Neural progenitor cell (in vitro differentiated cells): Measurements from ENCODE around the gene TNK2. TPM values are rescaled to one million over a fixed set of nuclear protein-coding genes. Genes with fewer than 3 reads are reported as not detected.

ENCODE experiments used
- DNase-seq: peaks from one replicate; pipeline ENCODE4 v3.0.0-alpha.2; 2016; ENCODE audit warnings: low spot score
- H2AFZ ChIP-seq: fragments of 200-600 bp; sonication (generic); replicated peaks from 2 replicates; pipeline ENCODE4 v1.6.1; 2016; ENCODE audit warnings: antibody characterized with exemption
- H3F3A ChIP-seq: fragments of 200-600 bp; sonication (generic); 2 replicates; pipeline ENCODE4 v1.6.1; 2016; ENCODE audit warnings: antibody characterized with exemption, low read depth
- H3K27ac ChIP-seq: fragments of 200-600 bp; sonication (generic); 2 replicates; pipeline ENCODE4 v1.5.1; 2016; ENCODE audit warnings: mild to moderate bottlenecking
- H3K27me3 ChIP-seq: fragments of 200-600 bp; sonication (generic); 2 replicates; pipeline ENCODE4 v1.6.1; 2016; ENCODE audit warnings: mild to moderate bottlenecking, moderate library complexity
- H3K36me3 ChIP-seq: fragments of 200-600 bp; sonication (generic); 2 replicates; pipeline ENCODE4 v1.5.1; 2016
- H3K4me1 ChIP-seq: fragments of 200-600 bp; sonication (generic); 2 replicates; pipeline ENCODE4 v1.6.1; 2016; ENCODE audit warnings: mixed run types
- H3K4me2 ChIP-seq: fragments of 200-600 bp; sonication (generic); 2 replicates; pipeline ENCODE4 v1.6.1; 2016
- H3K4me3 ChIP-seq: fragments of 200-600 bp; sonication (generic); 2 replicates; pipeline ENCODE4 v1.5.1; 2016
- H3K79me2 ChIP-seq: fragments of 200-600 bp; sonication (generic); 2 replicates; pipeline ENCODE4 v1.6.1; 2016; ENCODE audit warnings: low read depth
- H3K9ac ChIP-seq: fragments of 200-600 bp; sonication (generic); 2 replicates; pipeline ENCODE4 v1.6.1; 2016
- H3K9me3 ChIP-seq: fragments of 200-600 bp; sonication (generic); 2 replicates; pipeline ENCODE4 v1.5.1; 2016; ENCODE audit warnings: low read depth
- H4K20me1 ChIP-seq: fragments of 200-600 bp; sonication (generic); 2 replicates; pipeline ENCODE4 v1.6.1; 2016; ENCODE audit warnings: low read depth
- H3K27ac Mint-ChIP-seq: 3 replicates; pipeline ENCODE4 v1.8.0; 2021; ENCODE audit warnings: mixed read lengths
- H3K27me3 Mint-ChIP-seq: 2 replicates; pipeline ENCODE4 v1.8.0; 2022; ENCODE audit warnings: low read depth, mild to moderate bottlenecking, inconsistent platforms, moderate library complexity, mixed read lengths; ENCODE audit not compliant: insufficient read depth
- H3K36me3 Mint-ChIP-seq: 3 replicates; pipeline ENCODE4 v1.8.0; 2021; ENCODE audit warnings: mixed read lengths
- H3K4me1 Mint-ChIP-seq: 3 replicates; pipeline ENCODE4 v1.8.0; 2021; ENCODE audit warnings: mixed read lengths
- H3K4me3 Mint-ChIP-seq: 3 replicates; pipeline ENCODE4 v1.8.0; 2021; ENCODE audit warnings: mild to moderate bottlenecking, moderate library complexity, mixed read lengths
- H3K9me3 Mint-ChIP-seq: 3 replicates; pipeline ENCODE4 v1.8.0; 2020; ENCODE audit warnings: mixed read lengths
- CTCF ChIP-seq: fragments of 200-600 bp; sonication (generic); IDR thresholded peaks from 2 replicates; pipeline ENCODE4 v1.5.1; 2017; ENCODE audit warnings: antibody characterized with exemption, mild to moderate bottlenecking
- EZH2 ChIP-seq: fragments of 200-600 bp; sonication (generic); IDR thresholded peaks from 2 replicates; pipeline ENCODE4 v1.6.1; 2017; ENCODE audit warnings: antibody characterized with exemption, mild to moderate bottlenecking, moderate library complexity
- EZH2phosphoT487 ChIP-seq: fragments of 200-600 bp; sonication (generic); IDR thresholded peaks from 2 replicates; pipeline ENCODE4 v1.6.1; 2017; ENCODE audit warnings: antibody characterized with exemption
- total RNA-seq: library from RNA; depleted of rRNA; stranded (reverse); fragments of >200 nt; gene quantifications from 2 replicates; pipeline ENCODE4 v1.2.3, GENCODE V29; 2015; ENCODE audit warnings: low replicate concordance

TNK2 gene
- total RNA-seq, 1 donor from 2014 or later: 5.4 TPM

DNA sequence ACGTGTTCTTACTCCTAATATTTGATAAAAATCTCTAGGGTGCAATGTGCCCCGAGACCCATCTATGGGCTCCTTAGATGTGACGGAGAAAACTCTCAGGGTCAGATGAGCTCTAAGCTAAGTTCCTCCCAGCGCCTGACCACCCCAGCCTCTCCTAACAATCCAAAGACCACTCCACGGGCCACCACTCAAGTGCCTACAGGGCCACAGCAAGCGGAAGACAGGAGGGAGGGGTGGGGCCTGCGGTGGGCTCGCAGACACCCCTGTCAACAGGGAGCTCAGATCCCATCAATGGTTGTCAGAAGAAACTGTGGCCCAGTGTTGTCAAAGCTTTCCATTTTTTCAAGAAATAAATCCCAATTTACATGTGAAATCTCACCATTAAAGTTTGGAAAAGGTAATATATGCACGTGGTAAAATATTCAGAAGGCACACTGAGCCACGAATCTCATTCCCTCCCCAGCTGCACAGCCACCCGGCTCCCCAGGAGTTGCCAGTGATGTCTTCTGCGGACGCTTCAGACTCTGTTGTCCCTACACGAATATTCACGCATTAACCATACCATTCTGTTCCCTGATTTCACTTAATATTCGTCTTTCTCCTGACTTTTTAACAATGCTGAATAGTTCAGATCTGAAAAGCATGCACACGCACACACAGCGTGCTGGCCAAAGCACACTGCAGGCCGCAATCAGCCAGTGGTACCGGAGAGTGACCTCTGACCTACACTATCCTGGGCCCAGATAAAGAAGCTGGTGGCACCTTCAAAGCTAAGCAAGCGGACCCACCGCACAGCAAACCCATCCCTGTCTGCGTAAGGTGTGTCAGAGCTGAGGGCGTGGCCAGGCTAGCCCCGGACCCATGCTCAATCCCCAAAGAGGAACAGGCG lies 19.1 kb downstream of the TNK2 start:
- no peak overlapping the region for H3K9ac ChIP-seq
- H4K20me1 ChIP-seq: peaks cover 56% of the 10 kb centered on the region
- no peak for TF ChIP-seq CTCF
- H2AFZ ChIP-seq: no peak overlapping the region
- H3K4me1 ChIP-seq: peaks cover 53% of the 10 kb centered on the region
- peaks cover 28% of the 10 kb centered on the region for H3K79me2 ChIP-seq
- Mint-ChIP-seq H3K4me1 (peaks cover 52% of the 10 kb centered on the region), H3K36me3 (peaks cover 5% of the 10 kb centered on the region), H3K4me3 (peak overlapping the region; percentile 16), H3K27me3 (no peaks in the 10 kb centered on the region), H3K27ac (peak overlapping the region; percentile 76), H3K9me3 (no peaks in the 10 kb centered on the region)
- no peaks in the 10 kb centered on the region for H3K9me3 ChIP-seq
- no peaks in the 10 kb centered on the region for H3K36me3 ChIP-seq
- peak overlapping the region; percentile 67 for H3K4me2 ChIP-seq
- H3K27ac ChIP-seq: peak overlapping the region; percentile 31
- H3F3A ChIP-seq: peaks cover 35% of the 10 kb centered on the region
- no peak overlapping the region for H3K4me3 ChIP-seq
- no peak for DNase-seq
- no peaks in the 10 kb centered on the region for H3K27me3 ChIP-seq

DNA sequence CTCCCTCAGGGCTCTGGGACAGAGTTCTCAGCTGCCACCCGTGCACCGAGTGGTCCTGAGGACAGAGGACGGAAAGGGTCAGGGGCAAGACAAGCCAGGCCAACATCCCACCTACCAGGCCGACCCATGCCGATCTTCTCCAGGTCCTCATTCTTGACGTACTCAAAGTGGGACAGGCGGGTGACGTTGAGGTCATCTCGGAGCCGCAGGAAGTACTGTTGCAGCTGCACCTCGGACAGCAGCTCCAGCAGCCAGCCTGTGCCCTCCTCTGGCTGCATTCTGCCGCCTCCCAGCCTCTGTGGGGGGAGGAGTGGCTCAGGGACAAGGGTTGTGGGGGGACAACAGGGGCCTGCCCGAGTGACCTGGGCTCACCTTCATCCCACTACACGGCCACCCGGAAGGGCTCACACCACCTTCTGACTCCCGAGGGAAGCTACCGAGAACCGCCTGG lies 20.0 kb downstream of the TNK2 start:
- Histone ChIP-seq H3F3A (peaks cover 35% of the 10 kb centered on the region), H3K27ac (no peak overlapping the region), H3K9me3 (no peaks in the 10 kb centered on the region), H3K9ac (no peak overlapping the region), H3K36me3 (no peaks in the 10 kb centered on the region), H4K20me1 (peaks cover 48% of the 10 kb centered on the region), H2AFZ (no peak overlapping the region), H3K4me1 (peaks cover 48% of the 10 kb centered on the region), H3K4me2 (no peak overlapping the region), H3K79me2 (peaks cover 19% of the 10 kb centered on the region), H3K27me3 (no peaks in the 10 kb centered on the region), H3K4me3 (no peak overlapping the region)
- peaks cover 45% of the 10 kb centered on the region for H3K4me1 Mint-ChIP-seq
- peak overlapping the region; percentile 57 for H3K4me3 Mint-ChIP-seq
- no peak overlapping the region for H3K27ac Mint-ChIP-seq
- H3K27me3 Mint-ChIP-seq: no peaks in the 10 kb centered on the region
- no peaks in the 10 kb centered on the region for H3K9me3 Mint-ChIP-seq
- DNase-seq: no peak
- peaks cover 6% of the 10 kb centered on the region for H3K36me3 Mint-ChIP-seq
- TF ChIP-seq EZH2phosphoT487: no peak
- TF ChIP-seq CTCF: no peak
- no peak for TF ChIP-seq EZH2

DNA sequence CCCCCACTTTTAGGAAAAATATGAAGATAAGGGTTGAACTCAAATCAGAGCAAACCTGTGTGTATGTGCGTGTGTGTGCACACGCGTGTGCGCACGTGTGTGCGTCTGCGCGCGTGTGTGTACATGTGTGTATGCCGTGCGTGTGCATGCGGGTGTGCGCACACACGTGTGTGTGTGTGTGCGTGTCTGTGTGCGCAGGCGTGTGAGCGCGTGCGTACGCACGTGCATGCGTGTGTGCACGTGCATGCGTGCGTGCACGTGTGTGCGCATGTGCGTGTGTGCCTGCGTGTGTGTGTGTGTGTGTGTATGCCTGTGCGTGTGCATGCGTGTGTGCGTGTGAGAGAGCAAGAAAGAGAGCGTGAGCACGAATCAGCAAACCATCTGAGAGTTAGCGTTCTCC lies 20.7 kb downstream of the TNK2 start:
- no peak overlapping the region for H3K27ac Mint-ChIP-seq
- no peaks in the 10 kb centered on the region for H3K27me3 ChIP-seq
- H3F3A ChIP-seq: peaks cover 35% of the 10 kb centered on the region
- H3K27ac ChIP-seq: no peak overlapping the region
- H3K4me1 Mint-ChIP-seq: peaks cover 40% of the 10 kb centered on the region
- no peaks in the 10 kb centered on the region for H3K27me3 Mint-ChIP-seq
- peaks cover 7% of the 10 kb centered on the region for H3K36me3 Mint-ChIP-seq
- peaks cover 13% of the 10 kb centered on the region for H3K79me2 ChIP-seq
- no peaks in the 10 kb centered on the region for H3K36me3 ChIP-seq
- no peak overlapping the region for H3K9ac ChIP-seq
- peaks cover 41% of the 10 kb centered on the region for H4K20me1 ChIP-seq
- H3K9me3 ChIP-seq: no peaks in the 10 kb centered on the region
- peaks cover 42% of the 10 kb centered on the region for H3K4me1 ChIP-seq
- no peak overlapping the region for H3K4me3 Mint-ChIP-seq
- no peak overlapping the region for H3K4me2 ChIP-seq
- no peak for DNase-seq
- H3K4me3 ChIP-seq: no peak overlapping the region
- H3K9me3 Mint-ChIP-seq: no peaks in the 10 kb centered on the region
- TF ChIP-seq CTCF (no peak), EZH2 (no peak), EZH2phosphoT487 (no peak)
- H2AFZ ChIP-seq: no peak overlapping the region
